ENCODE measurements around the gene SYNPO2.
"Not testable (repeated sequence)": the region's sequence is repeated elsewhere in the genome, so short reads cannot be mapped to it uniquely, and the experiment has no call there.

SYNPO2 gene

GRCh38 chr4:119038116-119038841 lies 149.6 kb downstream of the SYNPO2 start:
- DNase-seq, result no peak

GRCh38 chr4:119039160-119039559 lies 150.5 kb downstream of the SYNPO2 start:
- DNase-seq, result no peak

- no peak for DNase-seq
Measured at GRCh38 chr4:119039779-119040178, 151.1 kb downstream of the SYNPO2 start.

- DNase-seq, result no peak
Measured at GRCh38 chr4:119040261-119040660, 151.6 kb downstream of the SYNPO2 start.

- DNase-seq, result no peak
Measured at GRCh38 chr4:119040694-119041185, 152.1 kb downstream of the SYNPO2 start.

- DNase-seq, result no peak
Measured at GRCh38 chr4:119041396-119041795, 152.7 kb downstream of the SYNPO2 start.

- DNase-seq, result peak; percentile 33
Measured at GRCh38 chr4:119041951-119042560, 153.4 kb downstream of the SYNPO2 start.

GRCh38 chr4:119046263-119046662 lies 157.6 kb downstream of the SYNPO2 start:
- no peak for DNase-seq

GRCh38 chr4:119047059-119047458 lies 158.4 kb downstream of the SYNPO2 start:
- not testable (repeated sequence) for DNase-seq

GRCh38 chr4:119048446-119048845 lies 159.8 kb downstream of the SYNPO2 start:
- DNase-seq, result no peak

- DNase-seq, result no peak
Measured at GRCh38 chr4:119049342-119049741, 160.7 kb downstream of the SYNPO2 start.

- no peak for DNase-seq
Measured at GRCh38 chr4:119050527-119051090, 162.0 kb downstream of the SYNPO2 start.

GRCh38 chr4:119053245-119053644 lies 164.6 kb downstream of the SYNPO2 start:
- no peak for DNase-seq

GRCh38 chr4:119053997-119054396 lies 165.3 kb downstream of the SYNPO2 start:
- no peak for DNase-seq

GRCh38 chr4:119057417-119057816 lies 168.8 kb downstream of the SYNPO2 start:
- DNase-seq, result no peak

- DNase-seq, result no peak
Measured at GRCh38 chr4:119059221-119059620, 170.6 kb downstream of the SYNPO2 start.

GRCh38 chr4:119067125-119067524 lies 178.5 kb downstream of the SYNPO2 start:
- not testable (repeated sequence) for DNase-seq

GRCh38 chr4:119067670-119068360 lies 179.2 kb downstream of the SYNPO2 start:
- DNase-seq, result not testable (repeated sequence)

- no peak for DNase-seq
Measured at GRCh38 chr4:119068529-119068962, 179.9 kb downstream of the SYNPO2 start.

- DNase-seq, result no peak
Measured at GRCh38 chr4:119070301-119070700, 181.6 kb downstream of the SYNPO2 start.

- DNase-seq, result no peak
Measured at GRCh38 chr4:119080721-119081541, 192.3 kb downstream of the SYNPO2 start.

GRCh38 chr4:119081542-119081859 lies 192.8 kb downstream of the SYNPO2 start:
- DNase-seq, result no peak

GRCh38 chr4:119081943-119082342 lies 193.3 kb downstream of the SYNPO2 start:
- no peak for DNase-seq

Data from activated CD8-positive, alpha-beta memory T cell treated with anti-CD3 and anti-CD28 coated beads, Interleukin-2, amount 50 U/mL, for 4 hours (primary cell).